Measurements from ENCODE around the gene ULK2. TPM values are rescaled to one million over a fixed set of nuclear protein-coding genes. Genes with fewer than 3 reads are reported as not detected.
"Not testable (repeated sequence)": the region's sequence is repeated elsewhere in the genome, so short reads cannot be mapped to it uniquely, and the experiment has no call there.

ULK2 gene
- polyA plus RNA-seq, 4 donors = 27.8 to 36.2 (median 31.3) TPM

GRCh38 chr17:19868079-19868395 is 301 bp upstream of the ULK2 start:
- peak in 1 of 4 donors; percentile 41 for DNase-seq (ENCODE audit: low read depth in 4 of 4, low spot score in 2 of 4)

GRCh38 chr17:19867079-19867328 is 732 bp downstream of the ULK2 start:
- DNase-seq (ENCODE audit: low read depth in 4 of 4, low spot score in 2 of 4) = peak in 3 of 4 donors; percentile 41 to 59 (median 44)

- DNase-seq (ENCODE audit: low read depth in 4 of 4, low spot score in 2 of 4) = no peak
Observed at GRCh38 chr17:19865021-19865420, 2.7 kb downstream of the ULK2 start.

GRCh38 chr17:19860647-19861177 is 7.0 kb downstream of the ULK2 start:
- DNase-seq (ENCODE audit: low read depth in 4 of 4, low spot score in 2 of 4) = not testable (repeated sequence)

- DNase-seq (ENCODE audit: low read depth in 4 of 4, low spot score in 2 of 4) = no peak
Observed at GRCh38 chr17:19857640-19858039, 10.1 kb downstream of the ULK2 start.

GRCh38 chr17:19833914-19834313 is 33.8 kb downstream of the ULK2 start:
- no peak for DNase-seq (ENCODE audit: low read depth in 4 of 4, low spot score in 2 of 4)

- DNase-seq (ENCODE audit: low read depth in 4 of 4, low spot score in 2 of 4) = no peak
Observed at GRCh38 chr17:19830061-19830460, 37.7 kb downstream of the ULK2 start.

GRCh38 chr17:19812407-19812806 is 55.3 kb downstream of the ULK2 start:
- DNase-seq (ENCODE audit: low read depth in 4 of 4, low spot score in 2 of 4) = no peak

GRCh38 chr17:19805006-19805405 is 62.7 kb downstream of the ULK2 start:
- peak; percentile 17 to 34 (median 26) for DNase-seq (ENCODE audit: low read depth in 4 of 4, low spot score in 2 of 4)

GRCh38 chr17:19800571-19800970 is 67.2 kb downstream of the ULK2 start:
- DNase-seq (ENCODE audit: low read depth in 4 of 4, low spot score in 2 of 4) = no peak

- no peak for DNase-seq (ENCODE audit: low read depth in 4 of 4, low spot score in 2 of 4)
Observed at GRCh38 chr17:19799796-19800195, 67.9 kb downstream of the ULK2 start.

- DNase-seq (ENCODE audit: low read depth in 4 of 4, low spot score in 2 of 4) = no peak
Observed at GRCh38 chr17:19796457-19796856, 71.3 kb downstream of the ULK2 start.

GRCh38 chr17:19791918-19792550 is 75.7 kb downstream of the ULK2 start:
- DNase-seq (ENCODE audit: low read depth in 4 of 4, low spot score in 2 of 4) = no peak

- no peak for DNase-seq (ENCODE audit: low read depth in 4 of 4, low spot score in 2 of 4)
Observed at GRCh38 chr17:19787733-19788357, 79.9 kb downstream of the ULK2 start.

GRCh38 chr17:19785854-19786253 is 81.9 kb downstream of the ULK2 start:
- no peak for DNase-seq (ENCODE audit: low read depth in 4 of 4, low spot score in 2 of 4)

- no peak for DNase-seq (ENCODE audit: low read depth in 4 of 4, low spot score in 2 of 4)
Observed at GRCh38 chr17:19781488-19782458, 86.0 kb downstream of the ULK2 start.

- DNase-seq (ENCODE audit: low read depth in 4 of 4, low spot score in 2 of 4) = no peak
Observed at GRCh38 chr17:19780846-19781245, 86.9 kb downstream of the ULK2 start.

GRCh38 chr17:19773534-19773933 is 94.2 kb downstream of the ULK2 start:
- no peak for DNase-seq (ENCODE audit: low read depth in 4 of 4, low spot score in 2 of 4)

- no peak for DNase-seq (ENCODE audit: low read depth in 4 of 4, low spot score in 2 of 4)
Observed at GRCh38 chr17:19771971-19772630, 95.6 kb downstream of the ULK2 start.

- no peak for DNase-seq (ENCODE audit: low read depth in 4 of 4, low spot score in 2 of 4)
Observed at GRCh38 chr17:19770985-19771735, 96.6 kb downstream of the ULK2 start.
